ENCODE measurements around the gene NFIA.

The NFIA gene

GRCh38 chr1:61226791-61227567 is 144.6 kb downstream of the NFIA start:
- peak; percentile 87 for DNase-seq

DNA sequence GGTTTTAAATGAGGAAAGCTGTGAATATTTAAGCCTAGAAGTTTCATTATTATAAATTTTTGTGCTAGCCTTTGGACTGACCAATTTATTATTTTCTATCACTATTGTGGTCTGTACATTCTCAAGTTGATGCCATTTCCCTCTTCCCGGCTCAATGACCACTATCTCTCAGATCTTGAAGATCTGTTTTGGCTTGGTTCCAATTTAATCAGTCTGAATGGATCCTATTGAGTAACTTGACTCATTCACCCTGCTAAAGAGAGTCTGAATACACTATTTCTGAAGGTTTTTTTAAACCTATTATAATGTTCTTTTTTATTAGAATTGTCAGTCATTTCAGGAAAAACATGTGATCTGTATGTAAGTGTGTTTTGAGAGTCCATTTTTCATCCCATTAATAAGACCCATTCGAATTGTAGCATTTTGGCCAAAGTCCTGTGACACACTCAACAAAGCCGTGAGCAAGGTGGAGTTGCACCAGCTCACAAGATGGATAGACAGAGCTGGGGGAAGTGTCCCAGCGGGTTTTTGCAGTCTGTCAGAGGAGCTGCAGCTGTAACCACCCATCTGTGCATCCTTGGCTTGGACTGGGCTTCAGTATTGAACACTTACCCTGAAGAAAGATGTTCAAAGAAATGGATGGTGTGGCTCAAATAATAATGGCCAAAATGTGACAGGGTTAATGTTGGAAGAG is 145.6 kb downstream of the NFIA start:
- peak; percentile 44 for DNase-seq

DNA sequence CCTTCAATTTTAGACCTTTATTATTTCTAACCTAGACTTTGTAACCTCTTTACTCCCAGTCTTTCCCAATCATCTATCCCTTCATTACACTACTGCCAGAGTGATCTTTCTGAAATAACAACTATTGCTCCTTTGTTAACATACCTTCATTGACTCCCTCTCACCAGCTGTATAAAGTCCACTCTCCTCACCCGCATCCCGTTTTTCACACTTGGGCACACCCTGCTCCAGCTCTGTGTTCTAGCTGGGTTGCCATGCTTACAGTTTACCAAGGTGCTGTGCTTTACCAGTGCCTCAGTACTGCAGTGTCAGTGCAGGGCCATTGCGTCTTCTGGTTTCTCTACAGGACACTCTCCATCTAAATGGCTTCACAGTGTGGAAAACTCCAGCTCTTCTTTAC is 148.2 kb downstream of the NFIA start:
- no peak for DNase-seq

DNA sequence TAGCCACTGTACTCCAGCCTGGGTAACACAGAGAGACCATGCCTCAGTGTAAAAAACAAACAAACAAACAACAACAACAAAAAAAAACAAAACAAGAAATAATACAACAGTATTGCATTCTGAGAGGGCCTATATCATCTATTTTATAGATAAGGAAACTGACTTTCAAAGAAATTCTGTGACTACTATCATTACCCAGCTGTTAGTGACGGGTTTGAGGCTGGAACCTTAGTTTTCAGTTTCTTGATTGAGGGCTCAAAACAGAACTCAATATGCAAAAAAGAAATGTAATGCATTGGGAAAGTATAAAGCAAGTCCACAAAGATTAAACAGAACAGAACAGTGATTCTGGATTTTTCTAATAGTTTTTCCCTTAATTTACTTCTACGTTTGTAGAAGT is 149.4 kb downstream of the NFIA start:
- no peak for DNase-seq

DNA sequence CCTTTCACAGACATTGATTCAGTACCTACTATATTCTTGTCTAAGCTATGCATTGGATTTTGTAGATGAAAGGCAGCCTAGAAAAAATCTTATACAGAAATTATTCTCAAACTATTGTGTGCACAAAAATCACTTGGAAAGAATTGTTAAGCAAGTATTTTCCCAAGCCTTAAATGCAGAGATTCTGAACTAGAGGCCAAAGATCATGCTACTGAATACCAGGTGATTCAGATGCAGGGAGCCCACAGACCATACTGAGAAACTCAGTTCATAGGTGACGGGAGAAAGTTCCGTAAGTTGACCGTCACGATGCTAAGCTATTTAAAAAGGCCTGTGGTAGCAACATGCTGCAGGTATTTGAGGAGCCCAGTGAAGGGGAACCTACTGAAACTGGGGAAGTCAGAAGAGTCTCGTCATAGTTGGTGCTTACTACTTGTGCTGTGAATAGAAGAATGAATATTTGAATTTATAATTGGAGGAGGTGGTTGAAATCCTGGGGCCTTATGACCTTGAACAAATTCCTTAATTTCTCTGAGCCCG is 150.8 kb downstream of the NFIA start:
- no peak for DNase-seq

- no peak for DNase-seq
These were observed 152.2 kb downstream of the NFIA start for GRCh38 chr1:61234587-61234919.

DNA sequence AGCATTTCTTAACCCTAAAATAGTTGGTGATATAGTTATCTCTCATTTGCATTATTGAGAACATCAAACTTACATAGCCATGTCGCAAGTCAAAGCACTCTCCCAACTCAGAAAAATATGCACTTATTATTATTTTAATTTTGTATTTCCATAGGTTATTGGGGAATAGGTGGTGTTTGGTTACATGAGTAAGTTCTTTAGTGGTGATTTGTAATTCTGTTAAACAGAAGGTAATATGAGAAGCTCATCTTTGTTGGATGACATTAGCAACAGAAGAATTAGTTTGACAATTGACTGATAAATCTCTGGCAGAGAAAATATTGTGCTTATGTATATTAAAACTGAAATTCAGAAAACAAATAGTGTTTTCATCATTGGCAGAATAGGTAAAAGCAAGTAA is 154.8 kb downstream of the NFIA start:
- no peak for DNase-seq

- DNase-seq: no peak
These were observed 155.4 kb downstream of the NFIA start for GRCh38 chr1:61237659-61238358.

GRCh38 chr1:61238359-61238665 is 156.0 kb downstream of the NFIA start:
- DNase-seq: no peak

GRCh38 chr1:61240878-61241277 is 158.5 kb downstream of the NFIA start:
- DNase-seq: no peak

DNA sequence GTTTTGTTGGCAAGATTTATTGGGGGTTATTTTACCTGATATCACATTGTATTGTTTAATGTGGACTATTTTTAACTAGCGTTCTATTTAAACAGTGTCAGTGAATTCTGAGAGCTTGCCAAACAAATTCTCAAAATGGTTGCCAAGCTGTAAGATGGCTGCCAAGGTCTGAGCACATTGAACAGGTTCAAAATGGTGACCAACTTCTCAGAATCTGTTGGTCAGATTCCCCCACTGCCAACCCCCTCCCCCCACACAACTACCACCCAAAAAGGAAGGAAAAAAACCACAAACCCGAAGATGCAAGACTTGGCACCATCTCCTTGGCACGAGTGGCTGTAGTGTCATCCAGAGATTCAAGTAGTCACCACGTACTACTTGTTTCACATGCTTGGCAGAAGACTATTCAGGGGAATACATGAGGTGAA is 159.1 kb downstream of the NFIA start:
- peak; percentile 96 for DNase-seq

GRCh38 chr1:61241973-61242381 is 159.6 kb downstream of the NFIA start:
- peak; percentile 85 for DNase-seq

- peak; percentile 75 for DNase-seq
These were observed 161.8 kb downstream of the NFIA start for GRCh38 chr1:61244114-61244513.

DNA sequence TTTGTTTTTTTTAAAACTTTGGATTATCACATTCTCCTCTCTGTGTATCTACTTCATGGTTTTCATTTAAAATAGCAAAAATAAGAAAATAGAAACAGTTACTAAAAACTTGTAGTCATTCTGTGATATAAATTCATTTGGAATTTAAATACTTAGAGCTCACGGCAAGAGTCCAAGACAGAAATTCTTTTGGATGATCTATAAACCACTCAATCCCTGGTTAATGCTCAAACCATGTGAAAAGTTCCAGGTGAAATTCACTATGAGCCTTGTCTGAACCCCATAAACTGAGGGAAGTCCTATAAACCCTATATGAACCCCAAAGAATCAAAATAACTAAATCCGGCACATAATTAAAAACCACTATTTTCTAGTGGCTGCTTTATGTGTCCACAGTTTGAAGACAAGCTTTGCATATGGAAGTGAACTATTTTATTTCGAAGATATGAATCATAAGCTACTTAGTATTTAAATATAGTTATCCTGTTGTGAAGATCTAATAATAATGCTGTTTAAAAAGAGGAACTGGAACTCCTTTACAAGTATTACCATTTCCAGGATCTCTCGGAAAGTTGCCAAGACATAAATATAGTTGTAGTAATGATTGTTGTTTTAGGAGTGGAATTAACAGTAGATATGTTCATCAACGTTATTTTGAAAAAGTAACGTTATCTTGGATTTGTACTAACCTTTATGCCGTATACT is 163.5 kb downstream of the NFIA start:
- no peak for DNase-seq

DNA sequence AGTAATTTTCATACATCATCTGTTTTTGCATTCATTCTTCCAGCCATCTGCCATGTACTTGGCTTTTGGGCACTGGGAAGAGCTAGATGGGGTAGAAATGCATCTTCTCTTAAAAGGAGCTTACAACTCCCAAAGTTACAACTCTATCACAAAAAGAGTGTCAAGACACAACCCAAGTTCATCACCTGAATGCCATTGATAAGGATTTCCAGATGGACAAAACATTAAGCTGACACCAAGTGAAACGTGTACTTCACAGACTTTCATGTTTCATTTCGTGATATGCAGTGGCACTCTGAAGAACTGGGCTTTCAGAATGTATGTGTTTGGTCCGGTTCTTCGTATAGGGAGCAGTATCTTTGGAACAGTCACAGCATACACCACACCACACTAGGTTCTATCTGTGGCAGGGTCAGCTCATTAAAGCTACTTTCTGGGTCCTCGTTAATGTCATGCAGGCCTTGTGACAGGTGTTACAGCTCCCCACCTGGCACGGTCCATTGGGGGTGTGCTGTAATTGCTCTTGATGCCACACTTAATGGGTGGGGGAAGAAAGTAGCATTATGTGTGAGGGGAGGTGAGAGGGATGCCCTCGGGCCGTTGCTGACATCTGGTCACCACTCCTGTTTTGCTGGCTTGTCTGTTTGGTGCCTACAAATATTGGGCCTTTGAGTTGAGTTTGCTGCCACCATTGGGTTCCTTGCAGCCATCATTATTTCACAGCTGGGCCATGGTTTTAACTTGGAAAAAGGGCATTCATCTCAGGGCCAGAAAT is 164.9 kb downstream of the NFIA start:
- no peak for DNase-seq

DNA sequence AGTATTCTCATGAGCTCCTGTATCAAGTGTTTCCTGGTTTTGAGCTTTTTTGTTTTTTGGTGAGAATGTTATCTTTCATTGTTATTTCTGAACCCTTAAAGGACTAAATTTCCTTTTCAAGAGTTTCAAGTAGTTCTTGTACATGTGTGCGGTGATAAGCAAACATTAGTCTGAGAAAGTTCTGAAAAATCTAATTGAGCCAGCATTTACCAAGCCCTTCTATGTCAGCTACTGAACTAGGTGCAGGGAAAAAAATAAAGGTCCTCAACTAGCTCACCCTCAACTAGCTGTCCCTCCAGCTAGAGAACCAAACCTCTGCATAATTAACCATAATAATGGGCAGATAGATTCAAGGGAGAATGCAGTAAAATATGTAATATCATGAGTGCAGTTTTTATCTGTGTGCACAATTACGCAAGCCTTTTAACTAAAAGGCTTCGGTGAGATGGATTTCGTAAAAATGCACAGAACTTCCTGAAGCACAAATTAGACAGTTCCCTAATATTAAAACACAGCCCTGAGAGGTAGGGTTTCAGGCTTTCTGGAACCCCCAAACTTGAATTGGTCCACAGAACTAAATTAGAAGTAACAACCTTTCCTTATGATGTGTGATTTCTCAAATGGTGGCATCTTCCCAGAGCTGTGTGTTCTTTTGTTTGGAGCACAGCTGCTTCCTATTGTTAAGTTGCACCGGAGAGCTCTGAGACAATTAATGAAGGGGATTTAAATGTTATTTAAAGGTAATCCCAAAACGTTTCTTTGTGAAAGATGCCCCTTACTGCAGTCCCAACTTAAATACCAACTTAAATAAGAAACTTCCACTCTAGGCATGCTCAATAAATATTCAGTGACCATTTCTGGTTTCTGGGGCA is 165.8 kb downstream of the NFIA start:
- no peak for DNase-seq

DNA sequence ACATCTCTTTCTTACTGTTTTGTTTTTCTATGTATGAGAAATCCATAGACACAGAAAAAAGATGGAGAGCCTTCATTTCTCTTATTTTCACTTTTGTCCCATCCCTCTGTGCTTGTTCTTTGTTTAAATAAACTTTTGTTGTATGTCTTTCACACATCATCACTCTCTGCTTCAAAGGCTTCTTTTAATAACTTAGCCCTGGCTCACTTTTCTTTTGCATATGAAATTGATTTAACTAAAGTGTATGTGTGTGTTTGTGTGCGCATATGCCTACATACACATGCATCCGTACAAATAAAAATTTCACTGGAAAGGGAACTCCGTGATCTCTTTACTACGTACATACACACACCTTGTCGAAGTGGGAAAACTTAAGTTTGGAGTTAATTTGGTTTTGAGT is 168.6 kb downstream of the NFIA start:
- no peak for DNase-seq

- DNase-seq: peak; percentile 26
These were observed 170.8 kb downstream of the NFIA start for GRCh38 chr1:61253059-61253735.

DNA sequence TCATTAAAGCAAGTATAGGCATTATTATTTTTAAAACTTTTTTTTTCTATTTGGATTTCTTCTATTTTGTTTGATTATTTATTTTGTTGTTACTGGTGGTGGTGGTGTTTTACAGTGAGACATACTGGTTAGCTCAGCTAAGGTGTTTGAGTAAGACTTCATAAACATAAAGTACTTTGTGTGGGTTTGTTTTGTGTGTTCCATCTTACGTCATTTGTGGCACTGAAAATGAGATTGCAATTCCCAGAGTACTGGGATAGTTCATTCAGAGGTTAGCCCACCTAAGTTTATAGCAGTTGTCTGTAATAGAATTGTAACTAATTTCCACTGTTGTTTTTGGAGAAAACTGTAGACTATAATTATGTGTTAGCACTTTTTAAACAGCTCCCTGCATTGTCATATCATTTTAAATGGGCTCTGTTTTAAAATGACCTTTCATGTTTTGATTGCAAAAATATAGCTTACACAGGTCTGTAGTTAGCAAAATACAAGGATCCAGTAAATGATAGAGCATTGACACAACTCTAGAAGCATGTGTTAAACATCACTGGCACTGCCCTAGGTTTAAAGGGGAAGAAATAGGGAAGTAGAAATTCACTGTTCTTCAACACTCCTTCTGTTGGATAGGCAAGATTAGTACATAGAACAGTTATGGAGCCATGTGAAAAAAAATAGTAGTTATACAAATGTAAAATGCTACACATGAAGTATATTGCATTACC is 171.7 kb downstream of the NFIA start:
- DNase-seq: no peak

Data from DMS79 (cell line).